HG03575 (cell line): Measurements from ENCODE around the gene CLEC11A.

ENCODE experiments used
- ATAC-seq: cut with Tn5 transposase; IDR thresholded peaks from one replicate; pipeline ENCODE4 v1.9.1; 2021; ENCODE audit not compliant: unreplicated experiment, insufficient number of reproducible peaks, low FRiP score; ENCODE audit errors: extremely low read depth

Gene CLEC11A

DNA sequence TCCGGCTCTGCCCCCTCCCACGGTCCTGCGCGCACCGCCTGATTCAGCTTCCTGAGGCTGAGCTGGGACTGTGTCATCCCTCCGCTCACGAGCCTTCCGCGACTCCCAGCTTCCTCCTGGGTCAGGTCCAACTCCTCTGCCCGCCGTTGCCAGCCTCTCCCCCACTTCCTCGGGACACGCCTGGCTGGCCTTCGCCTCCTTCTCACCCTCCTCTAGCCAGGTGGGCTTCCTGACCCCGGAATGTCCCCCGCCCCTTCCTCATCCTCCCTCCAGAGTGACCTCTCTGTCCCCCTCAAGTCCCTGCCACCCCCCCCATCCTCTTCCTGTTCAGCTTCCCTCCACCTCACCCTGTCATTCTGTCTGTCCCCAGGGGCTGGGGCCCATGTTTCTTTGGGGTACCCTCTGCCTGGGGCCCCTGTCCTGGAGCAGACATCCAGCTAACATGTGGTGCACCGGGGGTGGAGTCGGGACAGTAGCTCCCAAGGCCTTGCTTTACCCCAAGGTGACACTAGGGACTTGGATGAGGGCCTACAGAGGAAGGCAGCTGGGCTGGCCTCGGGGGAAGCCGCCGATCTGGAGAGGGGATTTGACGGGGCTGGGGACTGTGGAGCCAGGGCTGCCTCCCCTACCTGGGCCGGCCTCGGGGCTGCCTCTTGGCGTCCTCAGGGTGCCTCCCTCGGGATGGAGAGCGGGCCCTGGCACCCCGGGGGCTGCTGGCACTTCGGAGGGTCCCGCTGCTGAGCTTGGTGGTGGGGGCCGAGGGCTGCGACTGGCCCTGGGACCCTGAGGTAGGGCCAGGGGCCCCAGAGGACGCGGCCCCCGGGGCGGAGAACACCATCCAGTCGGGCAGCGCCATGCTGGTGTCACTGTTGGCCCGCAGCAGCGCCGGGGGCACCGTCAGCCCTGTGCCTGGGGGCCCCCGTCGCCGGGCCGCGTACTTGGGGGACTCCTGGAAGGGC, 20.0 kb upstream of the CLEC11A start:
- no peak for ATAC-seq

GRCh38 chr19:50703915-50704796, 19.0 kb upstream of the CLEC11A start:
- ATAC-seq: no peak

GRCh38 chr19:50705422-50706019, 17.6 kb upstream of the CLEC11A start:
- ATAC-seq: no peak

GRCh38 chr19:50706387-50706786, 16.8 kb upstream of the CLEC11A start:
- no peak for ATAC-seq

DNA sequence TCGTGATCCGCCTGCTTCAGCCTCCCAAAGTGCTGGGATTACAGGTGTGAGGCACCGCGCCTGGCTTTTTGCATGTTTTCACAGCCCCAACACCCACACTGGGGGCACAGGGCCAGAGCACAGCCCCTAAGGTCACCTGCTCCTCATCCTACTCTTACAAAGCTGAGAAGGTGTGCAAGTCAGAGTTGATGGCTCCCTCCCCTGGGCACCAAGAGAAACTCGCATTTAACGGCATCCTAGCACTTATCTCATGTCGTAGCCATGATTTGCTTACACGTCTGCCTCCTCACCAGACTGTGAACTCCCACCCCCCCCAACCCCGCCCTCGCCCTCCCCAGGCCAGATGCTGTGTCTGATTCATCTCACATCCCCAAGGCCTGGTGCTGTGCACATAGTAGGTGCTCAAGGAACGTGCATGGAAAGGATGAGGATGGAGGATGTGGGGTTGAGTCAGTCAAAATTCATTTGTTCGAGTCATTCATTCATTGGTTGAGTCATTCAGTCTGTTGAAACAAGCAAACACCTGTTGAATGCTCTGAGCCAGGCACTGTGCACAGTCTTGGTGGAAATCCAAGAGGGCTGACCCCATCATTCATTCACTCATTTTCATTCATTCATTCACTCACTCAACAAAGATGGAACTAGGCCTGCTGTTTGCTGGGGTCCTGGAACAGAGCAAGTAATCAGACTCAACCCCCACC, 14.8 kb upstream of the CLEC11A start:
- ATAC-seq: no peak

DNA sequence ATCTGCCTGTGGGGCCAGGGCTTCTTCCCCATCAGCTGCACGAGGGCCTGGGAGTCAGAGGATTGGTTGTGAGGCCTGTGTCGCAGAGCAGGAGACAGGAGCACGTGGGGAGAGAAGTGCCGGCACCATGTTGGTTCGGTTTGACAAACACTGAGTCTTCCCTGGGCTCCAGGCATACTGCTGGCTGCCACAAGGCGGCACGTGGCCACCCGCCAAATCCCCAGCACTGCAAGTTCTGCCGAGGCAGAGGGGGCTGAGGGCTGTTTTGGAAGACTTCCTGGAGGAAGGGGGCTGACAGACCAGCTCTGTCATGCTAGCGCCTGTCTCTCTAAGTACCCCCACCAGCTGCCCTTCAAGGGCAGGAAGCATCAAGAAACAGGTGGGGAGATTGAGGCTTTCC, 13.1 kb upstream of the CLEC11A start:
- no peak for ATAC-seq

- no peak for ATAC-seq
Measured at GRCh38 chr19:50710612-50711011, 12.6 kb upstream of the CLEC11A start.

DNA sequence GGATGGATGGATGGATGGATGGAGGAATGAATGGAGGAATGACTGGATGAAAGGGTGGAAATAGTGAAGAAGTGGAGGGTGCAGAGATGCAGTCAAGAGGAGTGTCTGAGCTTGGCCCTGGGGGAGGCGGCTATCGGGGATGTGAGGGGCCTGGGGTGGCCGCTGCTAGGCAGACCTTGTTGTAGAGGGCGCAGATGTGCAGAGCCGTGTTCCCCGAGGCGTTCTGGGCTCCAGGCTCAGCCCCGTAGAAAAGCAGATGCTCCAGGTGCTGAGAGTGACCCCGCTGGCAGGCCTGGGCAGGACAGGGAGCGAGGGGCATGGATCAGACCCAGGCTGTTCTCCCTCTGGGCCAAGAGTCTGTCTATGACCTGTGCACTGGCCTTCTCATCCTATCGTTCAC, 12.0 kb upstream of the CLEC11A start:
- ATAC-seq: no peak

GRCh38 chr19:50711805-50712204, 11.4 kb upstream of the CLEC11A start:
- no peak for ATAC-seq

DNA sequence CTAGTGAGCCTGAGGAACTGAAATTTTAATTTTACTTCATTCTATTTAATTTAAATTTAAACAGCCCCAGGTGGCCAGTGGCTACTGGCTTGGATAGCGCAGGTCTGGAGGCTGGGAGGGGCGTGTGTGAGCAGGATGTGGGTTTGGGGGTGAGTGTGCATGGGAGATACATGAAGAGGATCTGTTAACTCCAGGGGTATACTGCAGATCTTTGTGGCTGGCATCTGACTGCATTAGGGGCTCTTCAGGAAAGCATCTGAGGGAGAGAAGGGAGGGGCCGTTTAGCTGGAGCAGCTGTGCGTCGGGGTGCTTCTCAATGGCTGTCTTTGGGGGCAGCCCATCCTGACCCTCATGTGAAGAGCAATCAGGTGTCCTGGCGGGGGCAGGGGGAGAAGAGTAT, 10.3 kb upstream of the CLEC11A start:
- no peak for ATAC-seq

- ATAC-seq: no peak
Measured at GRCh38 chr19:50713556-50714236, 9.5 kb upstream of the CLEC11A start.

DNA sequence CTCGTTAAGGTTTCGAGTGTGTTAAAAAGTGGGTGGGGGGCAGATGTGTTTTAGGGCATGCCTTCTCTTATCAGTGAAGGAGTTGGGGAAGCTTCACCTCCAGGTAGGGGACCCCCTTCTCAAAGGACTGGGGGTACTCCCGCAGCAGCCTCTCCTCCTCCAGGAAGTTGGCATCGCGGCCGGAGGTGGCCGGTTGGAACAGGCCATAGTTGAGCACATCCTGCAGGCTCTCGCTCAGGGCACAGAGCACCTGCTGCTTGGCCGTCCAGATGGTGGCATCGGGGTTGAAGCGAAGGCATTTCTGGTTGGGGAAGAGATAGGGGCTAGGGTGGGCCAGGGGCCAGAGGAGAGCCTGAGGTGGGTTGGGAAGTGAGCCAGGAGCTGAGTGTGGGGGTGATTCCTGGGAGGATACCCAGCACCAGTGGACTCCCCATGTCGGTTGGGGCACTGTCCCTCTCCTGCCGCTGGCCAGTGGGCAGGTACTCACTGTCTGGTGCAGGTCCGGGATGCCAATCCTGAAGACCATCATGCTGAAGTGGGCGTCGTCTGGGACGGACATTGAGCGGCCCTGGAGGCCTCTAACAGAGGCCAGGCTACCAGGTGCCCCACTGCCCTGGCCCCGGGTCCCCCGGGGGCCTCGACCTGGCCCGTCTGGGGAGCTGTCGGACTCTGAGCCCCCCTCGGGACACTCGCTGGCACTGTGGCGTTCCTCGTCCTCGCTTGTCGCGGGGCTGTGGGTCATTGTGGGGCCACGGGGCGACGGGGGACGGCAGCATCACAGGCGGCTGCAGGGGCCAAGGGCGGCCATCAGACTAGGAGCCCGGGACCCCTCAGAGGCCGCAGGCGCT, 6.8 kb upstream of the CLEC11A start:
- no peak for ATAC-seq

DNA sequence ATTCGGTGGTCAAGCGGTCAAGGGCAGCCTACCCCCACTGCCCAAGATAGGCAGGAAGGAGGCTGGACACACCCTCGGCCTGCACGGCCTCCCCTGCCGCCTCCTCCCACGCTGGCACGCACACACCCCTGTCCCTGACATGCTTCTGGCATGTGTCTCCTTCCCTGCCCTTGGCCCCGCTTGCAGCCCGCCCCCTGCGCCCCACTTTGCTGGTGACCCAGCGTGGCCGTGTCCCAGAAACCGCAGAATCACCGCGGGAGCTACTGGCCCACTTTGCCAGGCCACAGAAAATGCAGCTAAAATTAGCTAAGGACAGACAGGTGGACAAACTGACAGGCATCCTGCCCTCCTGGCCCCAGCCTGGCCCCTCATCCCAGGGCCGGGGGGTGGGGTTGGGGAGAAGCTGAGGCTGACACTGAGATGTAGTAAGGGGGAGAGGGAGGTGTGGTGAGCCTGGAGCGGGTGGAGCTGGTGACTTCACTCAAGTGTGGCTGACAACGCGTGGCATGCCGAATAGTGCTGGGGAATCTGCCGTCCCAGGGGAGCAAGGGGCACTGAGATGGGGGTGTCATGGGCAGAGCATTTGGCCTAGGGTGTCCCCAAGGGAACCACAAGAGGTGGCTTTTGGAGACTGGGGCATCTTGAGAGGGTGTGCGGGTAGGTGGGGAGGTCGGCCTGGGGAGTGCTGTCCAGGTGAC, 6.0 kb upstream of the CLEC11A start:
- ATAC-seq: no peak

DNA sequence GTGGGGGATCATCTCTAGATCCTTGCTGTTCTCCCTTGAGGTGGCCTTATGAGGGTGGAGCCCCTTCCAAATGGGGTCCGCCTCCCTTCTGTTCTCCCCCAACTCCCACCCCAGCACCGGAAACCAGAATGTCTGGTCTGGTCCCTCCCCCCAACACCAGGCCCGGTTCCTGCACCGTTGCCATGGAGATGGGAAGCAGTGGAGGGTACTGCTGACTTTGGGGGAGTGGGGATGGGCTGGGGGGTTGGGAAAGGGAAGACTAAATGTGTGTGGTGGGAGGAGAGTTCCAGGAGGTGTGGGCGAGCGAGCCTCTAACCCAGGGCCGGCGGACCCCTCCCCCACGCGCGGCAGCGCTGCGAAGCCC, 5.3 kb upstream of the CLEC11A start:
- no peak for ATAC-seq

- no peak for ATAC-seq
Measured at GRCh38 chr19:50718255-50719118, 4.7 kb upstream of the CLEC11A start.

GRCh38 chr19:50719119-50719435, 4.1 kb upstream of the CLEC11A start:
- ATAC-seq: no peak
